Liver (tissue), 3 donors: ENCODE results near the gene DPEP3.

Experiments used
- ATF3 ChIP-seq: IDR thresholded peaks from 2 replicates; pipeline ENCODE4 v1.6.1; 2016; ENCODE audit warnings: antibody characterized with exemption
- FOXA1 ChIP-seq: IDR thresholded peaks from 2 replicates; pipeline ENCODE4 v1.6.1; 2016; ENCODE audit warnings: antibody characterized with exemption
- GABPA ChIP-seq, 2 donors: IDR thresholded peaks in 1 of 2; conservative IDR thresholded peaks in 1 of 2; 2 replicates each; pipeline ENCODE4 v1.6.1; 2016; ENCODE audit warnings: antibody characterized with exemption in 2 of 2, mild to moderate bottlenecking in 1 of 2, moderate library complexity in 1 of 2
- JUND ChIP-seq, 2 donors: IDR thresholded peaks; 2 replicates each; pipeline ENCODE4 v1.6.1; 2016; ENCODE audit warnings: antibody characterized with exemption in 2 of 2
- NR2F2 ChIP-seq: IDR thresholded peaks from 2 replicates; pipeline ENCODE4 v1.6.1; 2016; ENCODE audit warnings: antibody characterized with exemption
- RAD21 ChIP-seq, 2 donors: IDR thresholded peaks; 2 replicates each; pipeline ENCODE4 v1.6.1; 2016; ENCODE audit warnings: antibody characterized with exemption in 2 of 2, mild to moderate bottlenecking in 2 of 2
- REST ChIP-seq: IDR thresholded peaks from 2 replicates; pipeline ENCODE4 v1.6.1; 2016; ENCODE audit warnings: antibody characterized with exemption, mild to moderate bottlenecking
- YY1 ChIP-seq: IDR thresholded peaks from 2 replicates; pipeline ENCODE4 v1.6.1; 2016; ENCODE audit warnings: antibody characterized with exemption, mild to moderate bottlenecking
- TF ChIP-seq, protein P1 (sequence below): fragments of 150-350 bp; IDR thresholded peaks from 2 replicates; pipeline ENCODE4 v1.5.1; 2017; ENCODE audit warnings: improper control_type of control experiment, low read depth, low read length; ENCODE audit not compliant: missing input control
- TF ChIP-seq, protein P2 (sequence below): IDR thresholded peaks from 2 replicates; pipeline ENCODE4 v1.6.1; 2016; ENCODE audit warnings: antibody characterized with exemption
- donor health status: healthy.
- donor health status: healthy.

- TF ChIP-seq, protein P1, sequence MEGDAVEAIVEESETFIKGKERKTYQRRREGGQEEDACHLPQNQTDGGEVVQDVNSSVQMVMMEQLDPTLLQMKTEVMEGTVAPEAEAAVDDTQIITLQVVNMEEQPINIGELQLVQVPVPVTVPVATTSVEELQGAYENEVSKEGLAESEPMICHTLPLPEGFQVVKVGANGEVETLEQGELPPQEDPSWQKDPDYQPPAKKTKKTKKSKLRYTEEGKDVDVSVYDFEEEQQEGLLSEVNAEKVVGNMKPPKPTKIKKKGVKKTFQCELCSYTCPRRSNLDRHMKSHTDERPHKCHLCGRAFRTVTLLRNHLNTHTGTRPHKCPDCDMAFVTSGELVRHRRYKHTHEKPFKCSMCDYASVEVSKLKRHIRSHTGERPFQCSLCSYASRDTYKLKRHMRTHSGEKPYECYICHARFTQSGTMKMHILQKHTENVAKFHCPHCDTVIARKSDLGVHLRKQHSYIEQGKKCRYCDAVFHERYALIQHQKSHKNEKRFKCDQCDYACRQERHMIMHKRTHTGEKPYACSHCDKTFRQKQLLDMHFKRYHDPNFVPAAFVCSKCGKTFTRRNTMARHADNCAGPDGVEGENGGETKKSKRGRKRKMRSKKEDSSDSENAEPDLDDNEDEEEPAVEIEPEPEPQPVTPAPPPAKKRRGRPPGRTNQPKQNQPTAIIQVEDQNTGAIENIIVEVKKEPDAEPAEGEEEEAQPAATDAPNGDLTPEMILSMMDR, result no peak
- no peak for TF ChIP-seq REST
- TF ChIP-seq GABPA (IDR thresholded peaks at IDR 0.05 in 1 of 2, conservative IDR thresholded peaks at IDR 0.05 in 1 of 2), result no peak
- TF ChIP-seq JUND (IDR thresholded peaks at IDR 0.05), result peak; percentile 53 to 54
- no peak for TF ChIP-seq YY1
- TF ChIP-seq FOXA1, result no peak
- TF ChIP-seq, protein P2, sequence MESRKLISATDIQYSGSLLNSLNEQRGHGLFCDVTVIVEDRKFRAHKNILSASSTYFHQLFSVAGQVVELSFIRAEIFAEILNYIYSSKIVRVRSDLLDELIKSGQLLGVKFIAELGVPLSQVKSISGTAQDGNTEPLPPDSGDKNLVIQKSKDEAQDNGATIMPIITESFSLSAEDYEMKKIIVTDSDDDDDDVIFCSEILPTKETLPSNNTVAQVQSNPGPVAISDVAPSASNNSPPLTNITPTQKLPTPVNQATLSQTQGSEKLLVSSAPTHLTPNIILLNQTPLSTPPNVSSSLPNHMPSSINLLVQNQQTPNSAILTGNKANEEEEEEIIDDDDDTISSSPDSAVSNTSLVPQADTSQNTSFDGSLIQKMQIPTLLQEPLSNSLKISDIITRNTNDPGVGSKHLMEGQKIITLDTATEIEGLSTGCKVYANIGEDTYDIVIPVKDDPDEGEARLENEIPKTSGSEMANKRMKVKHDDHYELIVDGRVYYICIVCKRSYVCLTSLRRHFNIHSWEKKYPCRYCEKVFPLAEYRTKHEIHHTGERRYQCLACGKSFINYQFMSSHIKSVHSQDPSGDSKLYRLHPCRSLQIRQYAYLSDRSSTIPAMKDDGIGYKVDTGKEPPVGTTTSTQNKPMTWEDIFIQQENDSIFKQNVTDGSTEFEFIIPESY, result no peak
- peak in 1 of 2 donors; percentile 10 for TF ChIP-seq RAD21 (IDR thresholded peaks at IDR 0.05)
- peak; percentile 83 for TF ChIP-seq NR2F2
- no peak for TF ChIP-seq ATF3
Measured at GRCh38 chr16:67959536-67960329, 20.6 kb downstream of the DPEP3 start.
